BLaER1 (cell line): ENCODE data around the gene SCNN1A.

ENCODE experiments used
- H3K27ac ChIP-seq: shearing (Covaris generic); formaldehyde crosslinking; 2 replicates; pipeline ENCODE4 v1.8.1; 2022
- H3K27me3 ChIP-seq: shearing (Covaris generic); formaldehyde crosslinking; 2 replicates; pipeline ENCODE4 v1.8.1; 2022
- H3K36me3 ChIP-seq: shearing (Covaris generic); formaldehyde crosslinking; 2 replicates; pipeline ENCODE4 v1.8.1; 2022
- H3K4me1 ChIP-seq: shearing (Covaris generic); formaldehyde crosslinking; 2 replicates; pipeline ENCODE4 v1.8.1; 2022
- H3K4me2 ChIP-seq: shearing (Covaris generic); formaldehyde crosslinking; 2 replicates; pipeline ENCODE4 v1.8.1; 2022
- H3K4me3 ChIP-seq: shearing (Covaris generic); formaldehyde crosslinking; 2 replicates; pipeline ENCODE4 v1.8.1; 2022
- H3K9ac ChIP-seq: shearing (Covaris generic); formaldehyde crosslinking; 2 replicates; pipeline ENCODE4 v1.8.1; 2022
- H3K9me3 ChIP-seq: shearing (Covaris generic); formaldehyde crosslinking; 2 replicates; pipeline ENCODE4 v1.8.1; 2022
- H4K20me1 ChIP-seq: shearing (Covaris generic); formaldehyde crosslinking; 2 replicates; pipeline ENCODE4 v1.8.1; 2022
- Cebpa-rat ChIP-seq: shearing (Covaris generic); IDR thresholded peaks from 2 replicates; pipeline ENCODE4 v1.8.1; 2022

SCNN1A gene

DNA sequence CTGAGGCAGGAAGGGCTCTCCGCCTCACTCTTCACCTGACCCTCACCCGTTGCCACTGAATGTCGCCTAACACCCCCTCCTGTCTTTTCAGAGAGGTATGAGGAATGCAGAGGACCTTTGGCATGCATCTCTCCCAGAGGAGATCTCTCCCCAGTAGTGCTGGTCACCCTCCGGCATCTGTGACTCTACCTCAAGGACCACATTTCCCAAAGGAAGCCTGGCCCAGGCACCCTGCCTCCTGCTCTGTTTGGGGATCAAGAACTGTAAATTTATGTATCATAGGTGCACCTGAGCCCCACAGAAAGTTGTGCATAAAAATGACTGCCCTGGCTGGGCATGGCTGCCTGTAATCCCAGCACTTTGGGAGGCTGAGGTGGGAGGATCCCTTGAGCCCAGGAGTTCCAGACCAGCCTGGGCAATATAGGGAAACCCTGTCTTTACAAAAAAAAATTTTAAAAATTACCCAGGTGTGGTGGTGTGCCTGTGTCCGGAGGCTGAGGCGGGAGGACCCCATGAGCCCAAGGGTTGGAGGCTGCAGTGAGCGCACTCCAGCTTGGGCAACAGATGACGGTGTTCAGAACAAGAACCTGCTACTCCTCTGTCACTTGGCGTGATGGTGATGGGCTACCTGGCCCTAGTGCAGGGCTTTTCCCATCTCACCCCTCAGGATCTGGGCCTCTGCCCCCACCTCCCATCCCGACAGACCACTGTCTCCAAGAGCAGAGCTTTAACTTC, 47.2 kb downstream of the SCNN1A start:
- H3K4me3 ChIP-seq = no peak overlapping the region
- H3K4me2 ChIP-seq = peak overlapping the region; percentile 70
- H3K9me3 ChIP-seq = no peaks in the 10 kb centered on the region
- no peak overlapping the region for H3K27ac ChIP-seq
- H3K36me3 ChIP-seq = peaks cover 62% of the 10 kb centered on the region
- H3K27me3 ChIP-seq = no peaks in the 10 kb centered on the region
- H3K4me1 ChIP-seq = peaks cover 99% of the 10 kb centered on the region
- no peak for TF ChIP-seq Cebpa-rat
- peaks cover 74% of the 10 kb centered on the region for H4K20me1 ChIP-seq
- H3K9ac ChIP-seq = no peak overlapping the region

- no peaks in the 10 kb centered on the region for H3K27me3 ChIP-seq
- no peaks in the 10 kb centered on the region for H3K9me3 ChIP-seq
- TF ChIP-seq Cebpa-rat = no peak
- H3K27ac ChIP-seq = no peak overlapping the region
- H3K4me1 ChIP-seq = peaks cover 99% of the 10 kb centered on the region
- peaks cover 66% of the 10 kb centered on the region for H4K20me1 ChIP-seq
- peaks cover 55% of the 10 kb centered on the region for H3K36me3 ChIP-seq
- H3K4me2 ChIP-seq = peak overlapping the region; percentile 70
- no peak overlapping the region for H3K4me3 ChIP-seq
- no peak overlapping the region for H3K9ac ChIP-seq
Observed at GRCh38 chr12:6327229-6328041, 47.9 kb downstream of the SCNN1A start.

DNA sequence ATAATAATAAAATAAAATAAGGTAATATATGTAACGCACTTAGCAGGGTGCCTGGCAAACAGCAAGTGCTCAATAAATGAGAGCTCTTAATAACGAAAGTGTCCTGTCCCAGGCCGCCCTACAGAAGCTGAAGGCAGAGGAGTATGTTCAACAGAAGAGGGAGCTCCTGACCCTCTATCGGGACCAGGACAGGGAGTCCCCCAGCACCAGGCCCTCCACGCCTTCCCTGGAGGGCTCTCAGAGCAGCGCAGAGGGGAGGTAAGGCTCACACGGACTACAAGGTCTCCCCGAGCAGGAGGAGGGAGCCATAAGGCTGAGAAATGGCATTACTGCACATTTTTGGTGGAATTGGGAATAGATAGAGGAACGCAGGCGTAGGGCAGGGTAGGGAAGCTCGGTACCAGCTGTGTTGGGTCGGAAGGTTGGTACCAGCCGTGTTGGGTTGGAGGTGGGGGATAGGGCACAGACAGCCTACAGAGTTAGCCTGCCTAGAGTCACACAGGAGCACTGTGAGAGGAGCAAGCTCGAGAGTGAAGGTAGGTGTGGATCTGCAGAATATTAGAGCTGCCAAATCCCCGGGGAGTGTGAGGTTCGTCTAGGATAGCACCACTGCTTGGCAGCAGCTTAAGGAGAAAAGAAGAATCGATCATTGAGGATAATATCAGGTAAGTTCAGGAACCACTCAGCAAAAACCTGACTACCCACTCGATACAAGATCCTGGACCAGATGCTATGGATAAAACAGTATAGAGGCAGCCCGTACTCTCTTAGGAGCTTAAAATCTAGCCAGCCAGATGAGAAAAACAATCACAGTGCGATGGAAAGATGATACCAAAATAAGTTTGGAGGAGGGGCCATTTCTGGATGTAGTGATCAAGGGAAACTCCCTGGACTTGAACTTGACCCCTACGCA, 48.8 kb downstream of the SCNN1A start:
- Histone ChIP-seq H4K20me1 (peaks cover 57% of the 10 kb centered on the region), H3K27ac (no peak overlapping the region), H3K4me1 (peaks cover 98% of the 10 kb centered on the region), H3K27me3 (no peaks in the 10 kb centered on the region), H3K4me2 (peak overlapping the region; percentile 70), H3K9ac (no peak overlapping the region), H3K36me3 (peaks cover 46% of the 10 kb centered on the region), H3K9me3 (no peaks in the 10 kb centered on the region), H3K4me3 (no peak overlapping the region)
- TF ChIP-seq Cebpa-rat = no peak

DNA sequence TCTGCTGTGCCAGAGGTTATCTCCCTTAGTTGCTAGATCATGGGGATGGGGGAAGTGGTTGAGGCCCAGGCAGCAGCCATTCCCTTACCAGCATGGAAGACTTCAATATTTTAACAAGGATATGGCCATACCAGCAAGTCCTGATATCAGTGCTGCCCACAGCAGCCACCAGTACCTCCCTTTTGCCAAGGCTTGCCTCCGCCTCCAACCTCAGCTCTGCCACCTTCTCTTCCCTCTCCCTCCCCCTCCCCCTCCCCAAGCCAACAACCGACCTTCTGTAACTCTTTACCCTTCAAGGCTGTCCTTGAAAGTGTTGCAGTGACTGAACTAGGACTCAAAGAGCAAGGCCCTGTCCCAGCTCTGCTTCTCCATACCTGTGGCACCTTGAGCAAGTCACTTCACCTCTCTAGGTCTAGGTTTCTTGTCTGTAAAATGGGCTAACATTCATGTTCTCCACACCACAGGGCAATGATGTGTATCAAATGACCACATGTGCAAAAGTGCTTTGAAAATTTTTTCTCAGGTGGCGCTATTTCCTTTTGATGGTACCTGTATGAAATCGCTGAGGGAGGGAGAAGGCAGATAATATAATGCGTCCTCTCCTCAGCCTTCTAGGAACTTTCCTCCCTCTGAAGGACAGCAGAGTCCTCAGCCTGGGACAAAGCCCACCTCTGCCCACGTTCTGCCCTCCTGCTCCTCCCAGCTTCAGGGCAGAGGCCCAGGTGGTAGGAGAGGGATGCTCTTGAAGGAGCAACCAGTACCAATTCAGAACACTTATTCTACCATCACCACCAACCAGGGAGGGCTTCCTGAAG, 50.2 kb downstream of the SCNN1A start:
- Histone ChIP-seq H3K27ac (no peak overlapping the region), H3K9ac (no peak overlapping the region), H3K4me1 (peaks cover 84% of the 10 kb centered on the region), H3K4me2 (peak overlapping the region; percentile 85), H3K4me3 (no peak overlapping the region), H4K20me1 (peaks cover 43% of the 10 kb centered on the region), H3K36me3 (peaks cover 32% of the 10 kb centered on the region), H3K9me3 (no peaks in the 10 kb centered on the region), H3K27me3 (no peaks in the 10 kb centered on the region)
- TF ChIP-seq Cebpa-rat = no peak

DNA sequence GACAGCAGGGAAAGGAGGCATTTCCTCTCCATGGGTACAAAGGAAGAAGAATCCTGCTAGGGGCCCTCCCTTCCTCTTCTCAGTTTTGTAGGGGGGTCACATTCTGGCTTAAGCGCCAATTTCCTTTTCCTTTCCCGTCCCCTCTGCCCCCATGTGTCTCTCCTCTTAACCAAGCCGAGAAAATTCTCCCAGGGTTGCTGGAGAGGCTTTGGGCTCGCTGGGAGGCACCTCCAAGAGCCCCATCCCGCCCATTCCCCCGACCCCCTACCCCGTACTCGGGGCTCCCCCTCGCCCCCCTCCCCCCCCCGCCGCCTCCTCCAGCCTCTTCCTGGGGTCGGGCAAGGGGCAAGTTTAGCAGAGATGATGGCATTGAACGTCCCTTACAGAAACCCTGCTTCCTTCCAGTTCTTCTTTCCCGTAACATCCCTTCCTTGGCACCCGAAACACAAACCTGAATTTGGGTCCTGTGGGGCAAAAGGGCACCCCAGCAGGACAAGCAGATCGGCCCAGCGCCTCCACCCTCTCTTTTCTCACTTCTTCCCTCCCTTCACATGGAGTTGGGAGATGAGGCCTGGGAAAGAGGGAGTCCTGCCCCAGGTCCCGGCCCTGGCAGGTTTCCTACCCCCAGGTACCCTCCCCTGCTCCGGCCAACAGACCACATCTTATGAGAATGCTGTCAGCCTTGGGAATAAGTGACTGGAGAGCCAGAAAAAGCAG, 51.2 kb downstream of the SCNN1A start:
- Histone ChIP-seq H3K4me2 (peak overlapping the region; percentile 85), H3K27ac (peak overlapping the region; percentile 75), H3K9ac (peak overlapping the region; percentile 77), H4K20me1 (peaks cover 33% of the 10 kb centered on the region), H3K4me3 (peak overlapping the region; percentile 45), H3K4me1 (peaks cover 74% of the 10 kb centered on the region), H3K27me3 (no peaks in the 10 kb centered on the region), H3K36me3 (peaks cover 22% of the 10 kb centered on the region), H3K9me3 (no peaks in the 10 kb centered on the region)
- no peak for TF ChIP-seq Cebpa-rat

- Histone ChIP-seq H3K9me3 (no peaks in the 10 kb centered on the region), H3K9ac (peak overlapping the region; percentile 77), H4K20me1 (peaks cover 26% of the 10 kb centered on the region), H3K27ac (peak overlapping the region; percentile 75), H3K4me3 (peak overlapping the region; percentile 45), H3K36me3 (peaks cover 15% of the 10 kb centered on the region), H3K27me3 (no peaks in the 10 kb centered on the region), H3K4me2 (peak overlapping the region; percentile 85), H3K4me1 (peaks cover 73% of the 10 kb centered on the region)
- TF ChIP-seq Cebpa-rat = no peak
Observed at GRCh38 chr12:6323340-6323994, 51.9 kb downstream of the SCNN1A start.

DNA sequence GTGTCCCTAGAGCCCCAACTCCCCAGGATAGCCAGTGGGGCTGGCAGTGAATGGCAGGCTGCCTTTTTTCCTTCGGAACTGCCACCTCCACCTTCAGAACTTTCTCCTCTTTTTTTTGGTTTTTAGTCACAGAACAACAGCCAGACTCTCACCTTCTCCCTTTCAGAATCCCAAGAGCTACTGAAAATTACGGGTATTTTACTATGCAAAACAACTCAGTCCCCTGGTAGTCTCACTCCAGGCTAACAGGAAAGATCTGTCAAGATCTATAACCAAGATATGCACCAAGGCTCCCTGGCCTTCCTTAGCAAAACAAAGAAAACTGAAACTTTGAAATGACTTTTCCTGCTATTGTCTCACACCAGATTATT, 52.4 kb downstream of the SCNN1A start:
- peak overlapping the region; percentile 75 for H3K27ac ChIP-seq
- peaks cover 21% of the 10 kb centered on the region for H4K20me1 ChIP-seq
- no peaks in the 10 kb centered on the region for H3K9me3 ChIP-seq
- peak overlapping the region; percentile 45; the same call in 1 of the 2 replicates for H3K4me3 ChIP-seq
- peaks cover 73% of the 10 kb centered on the region for H3K4me1 ChIP-seq
- no peak for TF ChIP-seq Cebpa-rat
- peak overlapping the region; percentile 85 for H3K4me2 ChIP-seq
- peaks cover 10% of the 10 kb centered on the region for H3K36me3 ChIP-seq
- H3K9ac ChIP-seq = peak overlapping the region; percentile 77
- no peaks in the 10 kb centered on the region for H3K27me3 ChIP-seq

GRCh38 chr12:6322352-6322751, 53.0 kb downstream of the SCNN1A start:
- Histone ChIP-seq H3K4me2 (peak overlapping the region; percentile 85), H3K4me1 (peaks cover 71% of the 10 kb centered on the region), H3K27me3 (no peaks in the 10 kb centered on the region), H3K4me3 (no peak overlapping the region), H3K9ac (peak overlapping the region; percentile 77), H4K20me1 (peaks cover 15% of the 10 kb centered on the region), H3K36me3 (peaks cover 4% of the 10 kb centered on the region; the same call in 1 of the 2 replicates), H3K27ac (peak overlapping the region; percentile 75; the same call in 1 of the 2 replicates), H3K9me3 (no peaks in the 10 kb centered on the region)
- TF ChIP-seq Cebpa-rat = no peak
